Transverse colon (tissue), 4 donors: ENCODE results near the gene ZNF609.

Source experiments
- EP300 ChIP-seq: sonication (generic); formaldehyde crosslinking; IDR thresholded peaks from one replicate; pipeline ENCODE4 v1.6.1; 2017; ENCODE audit warnings: antibody characterized with exemption, low read depth
- POLR2AphosphoS5 ChIP-seq, 3 donors: sonication (generic); formaldehyde crosslinking; IDR thresholded peaks; one replicate each; pipeline ENCODE4 v1.6.1; 2016; ENCODE audit warnings: antibody characterized with exemption in 3 of 3
- TF ChIP-seq, protein P1 (sequence below), 5 experiments: fragments of 200-600 bp in 3 of 5; fragments of 450-650 bp in 2 of 5; sonication (generic) in 3 of 5; IDR thresholded peaks; 1 replicate in 2 of 5; 2 replicates in 3 of 5; pipeline ENCODE4 v1.5.1; 2016 to 2017; ENCODE audit warnings: antibody characterized with exemption in 5 of 5, inconsistent platforms in 3 of 5, mild to moderate bottlenecking in 2 of 5, moderate library complexity in 1 of 5

DNA sequence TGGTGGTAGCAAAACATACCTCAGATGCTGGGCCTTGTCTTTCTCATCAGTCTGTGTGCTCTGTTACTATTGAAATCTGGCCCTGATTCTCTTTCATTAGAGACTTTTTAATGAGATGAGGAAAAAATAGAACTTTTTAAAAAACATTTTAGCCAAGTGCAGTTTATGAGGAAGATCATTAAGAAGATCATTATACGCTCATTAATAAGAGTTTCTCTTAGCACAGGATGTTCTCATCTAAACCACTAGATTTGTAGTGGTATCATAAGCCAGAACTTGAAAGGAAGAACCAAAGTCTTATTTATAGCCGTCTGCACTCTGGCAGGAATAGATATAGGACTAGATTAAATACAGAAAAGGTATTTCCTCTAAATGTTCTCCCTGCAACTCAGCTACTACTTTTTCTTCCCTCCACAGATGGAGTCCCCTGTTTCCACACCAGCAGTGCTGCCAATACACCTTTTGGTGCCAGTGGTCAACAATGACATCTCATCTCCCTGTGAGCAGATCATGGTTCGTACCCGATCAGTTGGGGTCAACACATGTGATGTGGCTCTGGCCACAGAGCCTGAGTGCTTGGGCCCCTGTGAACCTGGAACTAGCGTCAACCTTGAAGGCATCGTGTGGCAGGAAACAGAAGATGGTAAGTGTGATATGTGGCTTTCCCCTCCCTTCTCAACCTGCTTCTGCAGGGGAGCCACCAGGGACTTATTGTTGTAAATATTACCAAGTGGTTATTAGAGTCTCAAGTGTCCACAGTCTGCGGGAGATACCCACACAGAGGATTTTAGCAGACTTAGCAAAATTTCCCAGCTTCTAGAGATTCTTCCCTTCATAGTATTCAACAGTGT, 162.3 kb downstream of the ZNF609 start:
- TF ChIP-seq, protein P1, sequence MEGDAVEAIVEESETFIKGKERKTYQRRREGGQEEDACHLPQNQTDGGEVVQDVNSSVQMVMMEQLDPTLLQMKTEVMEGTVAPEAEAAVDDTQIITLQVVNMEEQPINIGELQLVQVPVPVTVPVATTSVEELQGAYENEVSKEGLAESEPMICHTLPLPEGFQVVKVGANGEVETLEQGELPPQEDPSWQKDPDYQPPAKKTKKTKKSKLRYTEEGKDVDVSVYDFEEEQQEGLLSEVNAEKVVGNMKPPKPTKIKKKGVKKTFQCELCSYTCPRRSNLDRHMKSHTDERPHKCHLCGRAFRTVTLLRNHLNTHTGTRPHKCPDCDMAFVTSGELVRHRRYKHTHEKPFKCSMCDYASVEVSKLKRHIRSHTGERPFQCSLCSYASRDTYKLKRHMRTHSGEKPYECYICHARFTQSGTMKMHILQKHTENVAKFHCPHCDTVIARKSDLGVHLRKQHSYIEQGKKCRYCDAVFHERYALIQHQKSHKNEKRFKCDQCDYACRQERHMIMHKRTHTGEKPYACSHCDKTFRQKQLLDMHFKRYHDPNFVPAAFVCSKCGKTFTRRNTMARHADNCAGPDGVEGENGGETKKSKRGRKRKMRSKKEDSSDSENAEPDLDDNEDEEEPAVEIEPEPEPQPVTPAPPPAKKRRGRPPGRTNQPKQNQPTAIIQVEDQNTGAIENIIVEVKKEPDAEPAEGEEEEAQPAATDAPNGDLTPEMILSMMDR (IDR thresholded peaks at IDR 0.05), result no peak
- TF ChIP-seq POLR2AphosphoS5 (IDR thresholded peaks at IDR 0.05), result no peak
- TF ChIP-seq EP300, result no peak
